ENCODE data around the gene CREG1.

The CREG1 gene

GRCh38 chr1:167516404-167517388 lies 36.9 kb downstream of the CREG1 start:
- H3K4me1 Mint-ChIP-seq, result peaks cover 55% of the 10 kb centered on the region
- H3K4me3 Mint-ChIP-seq, result peak overlapping the region; percentile 99
- H3K9me3 Mint-ChIP-seq, result no peaks in the 10 kb centered on the region
- H3K27ac Mint-ChIP-seq, result peak overlapping the region; percentile 100
- H3K36me3 Mint-ChIP-seq, result peaks cover 58% of the 10 kb centered on the region
- H3K27me3 Mint-ChIP-seq, result no peaks in the 10 kb centered on the region
- peak; percentile 62 for DNase-seq
- CTCF ChIA-PET, result interaction anchor here (0.8 to 5.3 kb wide), 12 partner anchors 9 to 408 kb away, joined by 3 to 55 read pairs (median 6); partner anchors contain the start of gene POU2F1

- Mint-ChIP-seq H3K36me3 (peaks cover 64% of the 10 kb centered on the region), H3K27ac (peak overlapping the region; percentile 100), H3K4me3 (peak overlapping the region; percentile 99)
Measured at GRCh38 chr1:167515893-167516321, 37.7 kb downstream of the CREG1 start.

GRCh38 chr1:167515461-167515860 lies 38.1 kb downstream of the CREG1 start:
- peak overlapping the region; percentile 99 for H3K4me3 Mint-ChIP-seq
- no peaks in the 10 kb centered on the region for H3K27me3 Mint-ChIP-seq
- H3K36me3 Mint-ChIP-seq, result peaks cover 68% of the 10 kb centered on the region
- CTCF ChIA-PET, result interaction anchor here (0.6 to 5.3 kb wide), 9 partner anchors 7 to 570 kb away, joined by 3 to 55 read pairs (median 5); no protein-coding TSS in a partner anchor
- peak overlapping the region; percentile 100 for H3K27ac Mint-ChIP-seq
- peaks cover 66% of the 10 kb centered on the region for H3K4me1 Mint-ChIP-seq
- no peak for DNase-seq
- H3K9me3 Mint-ChIP-seq, result no peaks in the 10 kb centered on the region

More at GRCh38 chr1:167515893-167516321, 37.7 kb downstream of the CREG1 start:
- H3K27me3 Mint-ChIP-seq, result no peaks in the 10 kb centered on the region
- H3K9me3 Mint-ChIP-seq, result no peaks in the 10 kb centered on the region
- H3K4me1 Mint-ChIP-seq, result peaks cover 62% of the 10 kb centered on the region
- CTCF ChIA-PET, result interaction anchor here (0.6 to 5.3 kb wide), 12 partner anchors 8 to 569 kb away, joined by 3 to 55 read pairs (median 4); partner anchors contain the start of gene POU2F1
- DNase-seq, result peak; percentile 34

GRCh38 chr1:167514288-167514687 lies 39.3 kb downstream of the CREG1 start:
- no peaks in the 10 kb centered on the region for H3K27me3 Mint-ChIP-seq
- peaks cover 67% of the 10 kb centered on the region for H3K4me1 Mint-ChIP-seq
- peaks cover 78% of the 10 kb centered on the region for H3K36me3 Mint-ChIP-seq
- H3K4me3 Mint-ChIP-seq, result peak overlapping the region; percentile 99
- H3K9me3 Mint-ChIP-seq, result no peaks in the 10 kb centered on the region
- H3K27ac Mint-ChIP-seq, result peak overlapping the region; percentile 100
- peak; percentile 48 for DNase-seq
- CTCF ChIA-PET, result interaction anchor here (1.0 to 4.8 kb wide), 6 partner anchors 13 to 61 kb away, joined by 3 to 47 read pairs (median 12); no protein-coding TSS in a partner anchor

GRCh38 chr1:167512046-167512654 lies 41.4 kb downstream of the CREG1 start:
- Mint-ChIP-seq H3K27me3 (no peaks in the 10 kb centered on the region), H3K4me1 (peaks cover 83% of the 10 kb centered on the region), H3K27ac (peak overlapping the region; percentile 78), H3K36me3 (peaks cover 87% of the 10 kb centered on the region), H3K9me3 (no peaks in the 10 kb centered on the region), H3K4me3 (peak overlapping the region; percentile 77)
- CTCF ChIA-PET, result interaction anchor here (0.6 to 1.7 kb wide), 2 partner anchors 9 to 245 kb away, joined by 3 to 4 read pairs; no protein-coding TSS in a partner anchor
- DNase-seq, result no peak

GRCh38 chr1:167511374-167511986 lies 42.1 kb downstream of the CREG1 start:
- Mint-ChIP-seq H3K27me3 (no peaks in the 10 kb centered on the region), H3K27ac (peak overlapping the region; percentile 78), H3K4me1 (peaks cover 88% of the 10 kb centered on the region), H3K36me3 (peaks cover 85% of the 10 kb centered on the region), H3K9me3 (no peaks in the 10 kb centered on the region), H3K4me3 (peak overlapping the region; percentile 77)
- no peak for DNase-seq
- CTCF ChIA-PET, result interaction anchor here (1.7 kb wide), 1 partner anchor 9 kb away, joined by 4 read pairs; no protein-coding TSS in a partner anchor

GRCh38 chr1:167510881-167511280 lies 42.7 kb downstream of the CREG1 start:
- CTCF ChIA-PET, result no interaction called here
- no peaks in the 10 kb centered on the region for H3K27me3 Mint-ChIP-seq
- peaks cover 89% of the 10 kb centered on the region for H3K4me1 Mint-ChIP-seq
- H3K4me3 Mint-ChIP-seq, result peak overlapping the region; percentile 50
- peak overlapping the region; percentile 40 for H3K27ac Mint-ChIP-seq
- H3K36me3 Mint-ChIP-seq, result peaks cover 84% of the 10 kb centered on the region
- DNase-seq, result no peak
- H3K9me3 Mint-ChIP-seq, result no peaks in the 10 kb centered on the region

- no peak for DNase-seq
- Mint-ChIP-seq H3K9me3 (no peaks in the 10 kb centered on the region), H3K27me3 (no peaks in the 10 kb centered on the region), H3K36me3 (peaks cover 83% of the 10 kb centered on the region), H3K4me1 (peaks cover 89% of the 10 kb centered on the region), H3K4me3 (peak overlapping the region; percentile 24), H3K27ac (peak overlapping the region; percentile 40)
- CTCF ChIA-PET, result no interaction called here
Measured at GRCh38 chr1:167510244-167510643, 43.3 kb downstream of the CREG1 start.

GRCh38 chr1:167509587-167509986 lies 44.0 kb downstream of the CREG1 start:
- H3K27me3 Mint-ChIP-seq, result no peaks in the 10 kb centered on the region
- H3K9me3 Mint-ChIP-seq, result no peaks in the 10 kb centered on the region
- peaks cover 92% of the 10 kb centered on the region for H3K4me1 Mint-ChIP-seq
- no peak for DNase-seq
- H3K36me3 Mint-ChIP-seq, result peaks cover 84% of the 10 kb centered on the region
- peak overlapping the region; percentile 40 for H3K27ac Mint-ChIP-seq
- CTCF ChIA-PET, result no interaction called here
- peak overlapping the region; percentile 24 for H3K4me3 Mint-ChIP-seq

GRCh38 chr1:167507719-167508118 lies 45.8 kb downstream of the CREG1 start:
- CTCF ChIA-PET, result interaction anchor here (1.0 to 1.3 kb wide), 4 partner anchors 9 to 27 kb away, joined by 3 to 5 read pairs (median 4); partner anchors contain the start of gene CD247
- no peak for DNase-seq
- Mint-ChIP-seq H3K9me3 (no peaks in the 10 kb centered on the region), H3K36me3 (peaks cover 88% of the 10 kb centered on the region), H3K4me3 (no peak overlapping the region), H3K27me3 (no peaks in the 10 kb centered on the region), H3K27ac (no peak overlapping the region), H3K4me1 (peaks cover 96% of the 10 kb centered on the region)

GRCh38 chr1:167504467-167504827 lies 49.1 kb downstream of the CREG1 start:
- H3K4me1 Mint-ChIP-seq, result peaks cover 97% of the 10 kb centered on the region
- no peak overlapping the region for H3K4me3 Mint-ChIP-seq
- no peak overlapping the region for H3K27ac Mint-ChIP-seq
- H3K9me3 Mint-ChIP-seq, result no peaks in the 10 kb centered on the region
- no peak for DNase-seq
- peaks cover 80% of the 10 kb centered on the region for H3K36me3 Mint-ChIP-seq
- H3K27me3 Mint-ChIP-seq, result no peaks in the 10 kb centered on the region
- CTCF ChIA-PET, result interaction anchor here (1.3 kb wide), 2 partner anchors 11 to 14 kb away, joined by 3 to 4 read pairs; partner anchors contain the start of gene CD247

- H3K9me3 Mint-ChIP-seq, result no peaks in the 10 kb centered on the region
- peaks cover 97% of the 10 kb centered on the region for H3K4me1 Mint-ChIP-seq
- H3K36me3 Mint-ChIP-seq, result peaks cover 79% of the 10 kb centered on the region
- H3K4me3 Mint-ChIP-seq, result no peak overlapping the region
- DNase-seq, result no peak
- no peaks in the 10 kb centered on the region for H3K27me3 Mint-ChIP-seq
- CTCF ChIA-PET, result interaction anchor here (1.3 to 5.0 kb wide), 3 partner anchors 9 to 15 kb away, joined by 3 to 37 read pairs (median 4); partner anchors contain the start of gene CD247
- H3K27ac Mint-ChIP-seq, result no peak overlapping the region
Measured at GRCh38 chr1:167503626-167504466, 49.7 kb downstream of the CREG1 start.
